GM12872 (cell line): ENCODE measurements around the gene CNGA2.
A peak's percentile ranks its signal among the peaks of the same experiment; 100 is the strongest.

Source experiments
- CTCF ChIP-seq: IDR thresholded peaks from 3 replicates; pipeline ENCODE4 v1.5.1; 2011; ENCODE audit warnings: low read depth, mild to moderate bottlenecking, low read length, moderate library complexity; ENCODE audit not compliant: insufficient read depth

Gene CNGA2

GRCh38 chrX:151712253-151712652, 22.3 kb upstream of the CNGA2 start:
- no peak for TF ChIP-seq CTCF

GRCh38 chrX:151713849-151714248, 20.7 kb upstream of the CNGA2 start:
- peak; percentile 67 for TF ChIP-seq CTCF

- TF ChIP-seq CTCF: no peak
Measured at GRCh38 chrX:151714362-151714761, 20.2 kb upstream of the CNGA2 start.

GRCh38 chrX:151715752-151716151, 18.8 kb upstream of the CNGA2 start, which contains the start of gene FATE1:
TSS of gene FATE1 (plus strand) at chrX:151716035. CDS start at chrX:151716120, 85 bp downstream.
- TF ChIP-seq CTCF: no peak

- TF ChIP-seq CTCF: no peak
Measured at GRCh38 chrX:151722241-151722846, 12.2 kb upstream of the CNGA2 start.

GRCh38 chrX:151723156-151723760, 11.3 kb upstream of the CNGA2 start:
- TF ChIP-seq CTCF: no peak

GRCh38 chrX:151724563-151725337, 9.8 kb upstream of the CNGA2 start:
- TF ChIP-seq CTCF: no peak
